Effector memory CD4-positive, alpha-beta T cell (primary cell): ENCODE results near the gene RAMP1.

Experiments used
- DNase-seq, 3 donors: peaks; one replicate each; pipeline ENCODE4 v3.0.0-alpha.2; 2020
- H3K27ac ChIP-seq: 2 replicates; pipeline ENCODE4 v1.7.0; 2013; ENCODE audit warnings: mild to moderate bottlenecking, low read length, moderate library complexity; ENCODE audit not compliant: insufficient read depth, poor library complexity, severe bottlenecking
- H3K27me3 ChIP-seq: replicated peaks from 2 replicates; pipeline ENCODE4 v1.7.0; 2013; ENCODE audit warnings: mild to moderate bottlenecking, low read length; ENCODE audit not compliant: insufficient read depth, control insufficient read depth, poor library complexity, severe bottlenecking
- H3K36me3 ChIP-seq: 2 replicates; pipeline ENCODE4 v1.7.0; 2013; ENCODE audit warnings: mild to moderate bottlenecking, low read length, moderate library complexity; ENCODE audit not compliant: control insufficient read depth, insufficient read depth
- H3K4me1 ChIP-seq: 2 replicates; pipeline ENCODE4 v1.7.0; 2013; ENCODE audit warnings: low read length, mild to moderate bottlenecking; ENCODE audit not compliant: control insufficient read depth, insufficient read depth, poor library complexity, severe bottlenecking
- H3K4me3 ChIP-seq: 2 replicates; pipeline ENCODE4 v1.7.0; 2013; ENCODE audit warnings: low read length, low read depth, mild to moderate bottlenecking; ENCODE audit not compliant: insufficient read depth, poor library complexity, severe bottlenecking
- H3K9me3 ChIP-seq: 2 replicates; pipeline ENCODE4 v1.7.0; 2013; ENCODE audit warnings: mild to moderate bottlenecking, low read length, moderate library complexity; ENCODE audit not compliant: control insufficient read depth
- total RNA-seq, 3 donors: gene quantifications; one replicate each; lab custom pipeline; 2026; lab: John Stamatoyannopoulos, UW

The RAMP1 gene
- total RNA-seq: 0 to 1.2 (median 0) reads per million in 3 donors

- Histone ChIP-seq H3K4me1 (peaks cover 2% of the 10 kb centered on the region), H3K4me3 (no peak within 1 kb of the TSS), H3K36me3 (no peaks in the 10 kb centered on the region), H3K27me3 (peaks cover 21% of the 10 kb centered on the region), H3K9me3 (no peaks in the 10 kb centered on the region), H3K27ac (no peak within 1 kb of the TSS)
- DNase-seq: no peak
Measured at GRCh38 chr2:237859533-237860272, at the start of gene RAMP1. RAMP1 (plus strand) TSS chr2:237859623; CDS start chr2:237859676, 53 bp downstream.

GRCh38 chr2:237815637-237816036 is 43.8 kb upstream of the RAMP1 start:
- Histone ChIP-seq H3K36me3 (no peaks in the 10 kb centered on the region), H3K4me3 (no peak overlapping the region), H3K27me3 (no peaks in the 10 kb centered on the region)

GRCh38 chr2:237816531-237816930 is 42.9 kb upstream of the RAMP1 start:
- H3K36me3 ChIP-seq: no peaks in the 10 kb centered on the region
- no peak overlapping the region for H3K27ac ChIP-seq
- no peaks in the 10 kb centered on the region for H3K4me1 ChIP-seq
- DNase-seq: no peak
- H3K9me3 ChIP-seq: no peaks in the 10 kb centered on the region
- no peaks in the 10 kb centered on the region for H3K27me3 ChIP-seq
- no peak overlapping the region for H3K4me3 ChIP-seq

More at GRCh38 chr2:237815637-237816036, 43.8 kb upstream of the RAMP1 start:
- Histone ChIP-seq H3K4me1 (no peaks in the 10 kb centered on the region), H3K27ac (no peak overlapping the region), H3K9me3 (no peaks in the 10 kb centered on the region)
- no peak for DNase-seq

GRCh38 chr2:237818066-237818473 is 41.4 kb upstream of the RAMP1 start:
- DNase-seq: no peak
- no peaks in the 10 kb centered on the region for H3K27me3 ChIP-seq

GRCh38 chr2:237819231-237819630 is 40.2 kb upstream of the RAMP1 start:
- no peaks in the 10 kb centered on the region for H3K9me3 ChIP-seq
- H3K4me3 ChIP-seq: no peak overlapping the region

More at GRCh38 chr2:237818066-237818473, 41.4 kb upstream of the RAMP1 start:
- Histone ChIP-seq H3K4me3 (no peak overlapping the region), H3K4me1 (no peaks in the 10 kb centered on the region), H3K36me3 (no peaks in the 10 kb centered on the region), H3K9me3 (no peaks in the 10 kb centered on the region), H3K27ac (no peak overlapping the region)

GRCh38 chr2:237820421-237820820 is 39.0 kb upstream of the RAMP1 start:
- H3K9me3 ChIP-seq: no peaks in the 10 kb centered on the region
- H3K4me1 ChIP-seq: no peaks in the 10 kb centered on the region
- H3K27me3 ChIP-seq: no peaks in the 10 kb centered on the region
- H3K36me3 ChIP-seq: no peaks in the 10 kb centered on the region
- H3K4me3 ChIP-seq: no peak overlapping the region
- no peak for DNase-seq
- H3K27ac ChIP-seq: no peak overlapping the region

More at GRCh38 chr2:237819231-237819630, 40.2 kb upstream of the RAMP1 start:
- no peak overlapping the region for H3K27ac ChIP-seq
- H3K27me3 ChIP-seq: no peaks in the 10 kb centered on the region
- no peaks in the 10 kb centered on the region for H3K36me3 ChIP-seq
- H3K4me1 ChIP-seq: no peaks in the 10 kb centered on the region
- DNase-seq: no peak

- Histone ChIP-seq H3K4me3 (no peak overlapping the region), H3K9me3 (no peaks in the 10 kb centered on the region), H3K27ac (no peak overlapping the region), H3K4me1 (no peaks in the 10 kb centered on the region), H3K36me3 (no peaks in the 10 kb centered on the region), H3K27me3 (no peaks in the 10 kb centered on the region)
- DNase-seq: no peak
Measured at GRCh38 chr2:237823544-237823943, 35.9 kb upstream of the RAMP1 start.

GRCh38 chr2:237824085-237824484 is 35.3 kb upstream of the RAMP1 start:
- H3K9me3 ChIP-seq: no peaks in the 10 kb centered on the region
- H3K4me1 ChIP-seq: no peaks in the 10 kb centered on the region
- DNase-seq: no peak
- H3K27ac ChIP-seq: no peak overlapping the region
- H3K4me3 ChIP-seq: no peak overlapping the region
- no peaks in the 10 kb centered on the region for H3K36me3 ChIP-seq
- H3K27me3 ChIP-seq: no peaks in the 10 kb centered on the region

- H3K4me3 ChIP-seq: no peak overlapping the region
- no peaks in the 10 kb centered on the region for H3K27me3 ChIP-seq
- H3K9me3 ChIP-seq: no peaks in the 10 kb centered on the region
- no peak overlapping the region for H3K27ac ChIP-seq
- H3K4me1 ChIP-seq: no peaks in the 10 kb centered on the region
- no peaks in the 10 kb centered on the region for H3K36me3 ChIP-seq
- no peak for DNase-seq
Measured at GRCh38 chr2:237827421-237827987, 31.9 kb upstream of the RAMP1 start.

GRCh38 chr2:237830522-237830921 is 28.9 kb upstream of the RAMP1 start:
- Histone ChIP-seq H3K36me3 (no peaks in the 10 kb centered on the region), H3K27ac (no peak overlapping the region), H3K4me1 (no peaks in the 10 kb centered on the region), H3K27me3 (no peaks in the 10 kb centered on the region), H3K9me3 (no peaks in the 10 kb centered on the region), H3K4me3 (no peak overlapping the region)
- no peak for DNase-seq
